ENCODE measurements around the gene ATP5F1D.
"Not testable (repeated sequence)": the region's sequence is repeated elsewhere in the genome, so short reads cannot be mapped to it uniquely, and the experiment has no call there.

The ATP5F1D gene

DNA sequence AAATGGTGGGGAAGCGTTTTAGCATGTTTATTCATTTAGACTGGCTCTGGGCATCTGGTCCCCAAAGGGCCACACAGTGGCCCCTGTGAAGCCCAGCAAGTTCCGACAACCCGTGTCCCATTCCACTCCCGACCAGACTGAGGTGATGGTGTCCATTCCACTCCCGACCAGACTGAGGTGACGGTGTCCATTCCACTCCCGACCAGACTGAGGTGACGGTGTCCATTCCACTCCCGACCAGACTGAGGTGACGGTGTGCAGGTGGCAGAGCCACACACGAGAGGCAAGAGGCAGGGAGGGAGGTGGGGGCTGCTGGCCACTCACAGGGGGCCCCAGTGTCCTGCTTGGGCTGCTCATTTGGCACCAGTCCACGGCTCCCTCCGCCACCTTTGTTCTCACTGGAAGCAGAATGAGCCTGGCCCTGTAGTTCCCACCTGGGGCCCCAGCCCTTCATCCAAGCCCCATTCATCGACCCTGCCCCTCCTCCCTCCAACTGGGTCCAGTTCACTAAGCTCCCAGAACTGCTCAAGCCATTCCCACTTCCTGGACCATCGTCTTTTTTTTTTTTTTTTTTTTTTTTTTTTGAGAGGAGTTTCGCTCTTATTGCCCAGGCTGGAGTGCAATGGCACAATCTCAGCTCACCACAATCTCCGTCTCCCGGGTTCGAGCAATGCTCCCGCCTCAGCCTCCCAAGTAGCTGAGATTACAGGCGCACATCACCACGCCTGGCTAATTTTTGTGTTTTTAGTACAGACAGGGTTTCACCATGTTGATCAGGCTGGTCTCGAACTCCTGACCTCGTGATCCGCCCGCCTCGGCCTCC lies 4.9 kb downstream of the ATP5F1D start:
- not testable (repeated sequence) for DNase-seq (ENCODE audit: low read depth in 2 of 2, low spot score in 1 of 2)

DNA sequence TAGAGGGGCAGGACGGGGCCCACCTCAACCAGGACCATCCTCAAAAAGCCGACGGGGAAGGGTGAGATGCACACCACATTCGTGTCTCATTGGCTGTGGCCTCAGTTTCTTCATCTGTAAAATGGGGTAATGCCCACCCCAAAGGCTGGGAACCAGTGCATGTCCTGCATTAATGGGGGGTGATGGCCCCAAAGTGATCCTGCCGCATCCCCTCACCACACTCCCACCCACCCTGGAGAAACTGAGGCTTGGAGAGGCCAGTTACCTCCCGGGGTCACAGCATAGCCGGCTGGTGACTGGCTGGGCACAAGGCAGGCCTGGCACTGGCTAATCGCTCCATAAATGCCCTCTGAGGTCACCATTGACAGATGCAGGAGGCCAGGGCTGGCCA lies 6.2 kb downstream of the ATP5F1D start:
- DNase-seq (ENCODE audit: low read depth in 2 of 2, low spot score in 1 of 2) = no peak

DNA sequence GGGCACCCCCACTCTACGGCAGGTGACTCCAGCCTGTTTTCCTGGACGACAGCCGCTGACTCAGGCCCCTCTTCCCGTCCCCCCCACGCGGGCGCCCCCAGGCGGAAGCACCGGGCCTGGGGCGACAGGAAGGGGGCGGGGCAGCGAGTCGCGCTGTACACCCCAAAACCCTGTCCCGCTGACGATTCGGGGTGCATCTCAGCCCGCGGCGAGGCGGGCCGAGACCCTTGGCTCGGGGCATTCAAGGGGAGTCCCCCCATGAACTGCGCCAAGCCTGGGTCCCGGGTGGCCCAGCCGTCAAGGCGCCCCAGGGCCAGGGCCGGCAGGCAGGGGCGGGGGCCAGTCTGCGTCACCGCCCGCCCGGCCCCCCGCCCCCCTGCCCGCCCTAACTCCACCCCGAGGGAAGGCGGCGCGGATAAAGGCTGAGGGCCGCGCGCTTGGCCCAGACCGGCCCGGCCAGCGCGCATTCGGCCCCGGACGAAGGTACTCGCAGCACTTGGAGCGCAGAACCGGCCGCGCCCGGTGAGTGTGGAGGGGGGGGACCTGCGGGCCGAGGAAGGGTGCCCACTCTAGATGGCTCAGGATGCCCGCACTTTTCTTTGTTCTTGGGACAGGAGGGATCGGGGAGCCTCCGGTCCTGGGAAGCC lies 6.7 kb downstream of the ATP5F1D start, which contains the start of gene MIDN:
Gene MIDN (plus strand): TSS at position 445 of the 647 bp plus-strand sequence. CDS start 1,714 bp downstream, outside the sequence.
- DNase-seq (ENCODE audit: low read depth in 2 of 2, low spot score in 1 of 2) = no peak

DNA sequence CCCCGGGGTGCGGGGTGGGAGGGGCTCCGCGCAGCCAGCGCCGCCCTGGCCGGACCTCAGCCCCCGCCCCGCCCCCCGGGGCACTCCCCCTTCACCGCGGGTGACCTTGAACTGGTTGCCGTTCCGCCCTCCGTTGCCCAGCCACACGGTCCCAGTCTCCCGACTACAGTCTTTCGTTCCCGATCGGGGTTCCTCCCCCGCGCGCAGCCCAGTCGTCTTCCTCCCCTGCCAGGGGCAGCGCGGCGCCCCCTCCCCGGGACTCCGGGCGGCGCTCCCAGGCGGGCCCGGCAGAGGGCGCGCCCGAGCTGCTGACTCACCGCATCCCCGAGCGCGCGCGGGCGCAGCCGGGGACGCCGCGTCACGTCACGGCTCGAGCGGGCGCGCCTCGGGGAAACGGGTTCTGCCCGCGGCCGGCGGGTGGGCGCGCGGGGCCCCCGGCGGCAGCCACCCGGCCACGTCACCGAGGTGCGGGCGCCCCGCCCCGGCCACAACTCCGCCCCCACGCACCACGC lies 7.3 kb downstream of the ATP5F1D start:
- peak; percentile 68 to 70 for DNase-seq (ENCODE audit: low read depth in 2 of 2, low spot score in 1 of 2)

DNA sequence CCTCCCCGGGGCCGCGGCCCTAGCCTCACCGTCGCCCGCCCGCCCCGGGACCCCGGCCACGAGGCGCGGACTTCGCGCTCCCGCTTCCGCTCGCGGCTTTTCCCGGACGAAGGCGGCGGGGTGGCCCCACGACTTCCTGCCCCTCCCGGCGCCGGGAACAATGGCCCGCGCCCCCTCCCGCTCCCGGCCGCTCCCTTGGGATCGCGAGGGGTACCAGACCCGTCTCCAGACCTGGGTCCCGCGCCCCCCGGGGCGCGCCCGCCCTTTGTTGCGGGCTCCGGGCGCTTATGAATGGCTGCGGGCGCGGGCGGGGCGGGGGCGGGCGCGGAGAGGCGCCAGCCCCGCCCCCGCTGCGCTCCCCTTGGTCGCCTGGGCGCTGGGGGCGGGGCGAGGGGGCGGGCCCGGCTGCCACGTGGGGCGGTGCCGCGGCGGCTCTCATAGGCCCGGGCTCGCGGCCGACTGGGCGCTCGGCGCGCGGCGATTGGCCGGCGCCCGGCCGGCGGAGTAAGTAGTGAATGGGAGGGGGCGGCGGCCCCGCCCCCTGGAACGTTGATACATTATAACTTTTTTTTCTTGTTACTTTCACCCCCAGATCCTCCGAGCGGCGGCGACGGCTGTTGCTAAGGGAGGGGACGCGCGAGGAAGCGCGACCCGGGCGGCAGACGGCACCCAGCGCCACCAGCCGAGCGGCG lies 7.9 kb downstream of the ATP5F1D start:
- DNase-seq (ENCODE audit: low read depth in 2 of 2, low spot score in 1 of 2) = peak; percentile 86

DNA sequence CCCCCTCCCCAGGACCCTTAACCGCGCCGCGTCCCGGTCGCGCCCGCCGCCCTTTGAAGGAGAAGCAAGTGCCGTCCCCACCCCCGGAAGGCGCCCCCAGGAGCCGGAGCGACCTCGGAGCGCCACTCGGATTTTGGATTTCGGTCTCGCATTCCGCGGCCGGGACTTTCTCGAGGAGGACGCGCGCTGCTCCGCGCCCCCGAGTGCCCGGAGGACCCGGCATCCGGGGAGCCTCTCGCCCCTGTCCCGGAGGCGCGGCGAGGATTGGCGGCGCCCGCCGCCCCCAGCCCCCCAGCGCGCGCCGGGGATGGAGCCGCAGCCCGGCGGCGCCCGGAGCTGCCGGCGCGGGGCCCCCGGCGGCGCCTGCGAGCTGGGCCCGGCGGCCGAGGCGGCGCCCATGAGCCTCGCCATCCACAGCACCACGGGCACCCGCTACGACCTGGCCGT lies 8.5 kb downstream of the ATP5F1D start:
- DNase-seq (ENCODE audit: low read depth in 2 of 2, low spot score in 1 of 2) = no peak

DNA sequence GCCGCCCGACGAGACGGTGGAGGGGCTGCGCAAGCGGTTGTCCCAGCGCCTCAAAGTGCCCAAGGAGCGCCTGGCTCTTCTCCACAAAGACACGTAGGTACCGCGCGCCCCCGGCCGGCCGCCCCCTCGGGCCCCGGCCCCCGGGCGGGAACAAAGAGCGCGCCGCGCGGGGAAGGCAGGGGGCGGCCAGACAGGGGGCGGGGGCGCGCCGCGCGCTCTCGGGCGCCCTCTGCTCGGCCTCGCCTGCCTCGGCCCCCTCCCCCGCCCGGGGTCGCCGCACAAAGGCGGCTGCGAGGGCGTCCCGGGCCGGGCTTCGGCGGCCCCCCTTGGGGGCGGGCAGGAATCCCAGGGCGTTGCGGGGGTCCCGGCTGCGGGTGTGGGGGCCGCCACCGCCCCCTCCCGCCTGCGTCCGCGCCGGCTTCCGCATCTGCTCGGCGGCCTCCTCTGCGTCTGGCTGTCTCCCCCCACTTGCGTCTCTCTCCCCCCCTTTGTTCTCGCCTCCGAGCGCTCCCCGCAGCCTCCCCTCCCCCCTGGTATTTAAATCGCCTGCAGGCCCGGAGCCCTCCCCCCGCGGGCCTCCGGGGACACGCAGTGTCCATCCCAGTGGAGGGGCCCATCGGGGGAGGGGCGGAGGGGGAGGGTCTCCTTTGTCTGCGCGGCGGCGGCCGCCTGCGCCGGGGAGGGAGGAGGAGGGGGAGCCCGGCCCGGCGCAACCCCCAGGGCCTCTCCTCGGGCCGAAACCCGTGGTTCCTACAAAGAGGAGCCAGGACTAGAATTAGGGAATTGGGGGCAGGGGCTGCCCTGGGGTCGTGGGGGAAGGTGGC lies 9.1 kb downstream of the ATP5F1D start:
- no peak for DNase-seq (ENCODE audit: low read depth in 2 of 2, low spot score in 1 of 2)

DNA sequence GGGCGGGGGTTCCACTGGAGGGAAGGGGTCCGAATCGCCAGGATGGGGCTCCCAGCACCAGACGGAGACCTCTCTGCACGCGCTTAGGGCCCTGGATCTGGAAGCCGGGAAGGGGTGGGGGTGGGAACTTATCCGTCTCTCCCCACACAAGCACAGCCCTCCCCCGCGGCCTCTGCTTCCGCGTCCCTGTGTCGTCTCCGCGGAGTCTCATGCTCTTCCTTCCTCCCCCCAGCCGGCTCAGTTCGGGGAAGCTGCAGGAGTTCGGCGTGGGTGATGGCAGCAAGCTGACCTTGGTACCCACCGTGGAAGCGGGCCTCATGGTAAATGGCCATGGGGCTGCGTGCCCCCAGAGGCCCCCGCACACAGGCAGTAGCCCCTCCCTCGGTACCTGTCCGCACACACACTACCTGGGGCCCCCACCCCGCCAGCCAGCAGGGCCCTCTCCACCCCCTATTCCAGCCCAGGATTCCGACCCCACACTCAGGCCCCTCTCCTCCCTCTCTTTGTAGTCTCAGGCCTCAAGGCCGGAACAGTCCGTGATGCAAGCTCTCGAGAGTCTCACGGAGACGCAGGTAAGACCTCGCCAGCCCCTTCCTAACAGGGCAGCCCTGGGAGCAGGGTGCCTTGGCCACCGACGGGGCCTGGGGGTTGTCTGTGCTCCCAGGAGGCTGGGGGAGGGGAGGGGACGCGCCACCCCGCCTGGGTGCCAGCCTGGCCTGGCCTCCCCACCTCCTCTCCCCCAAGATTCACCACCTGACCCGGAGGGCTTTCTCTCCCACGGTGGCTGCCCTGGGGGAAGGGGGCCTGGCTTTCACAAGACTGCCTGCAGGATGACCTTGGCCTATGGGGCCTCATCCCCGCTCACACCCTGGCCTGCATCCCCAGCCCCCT lies 10.0 kb downstream of the ATP5F1D start:
- no peak for DNase-seq (ENCODE audit: low read depth in 2 of 2, low spot score in 1 of 2)

DNA sequence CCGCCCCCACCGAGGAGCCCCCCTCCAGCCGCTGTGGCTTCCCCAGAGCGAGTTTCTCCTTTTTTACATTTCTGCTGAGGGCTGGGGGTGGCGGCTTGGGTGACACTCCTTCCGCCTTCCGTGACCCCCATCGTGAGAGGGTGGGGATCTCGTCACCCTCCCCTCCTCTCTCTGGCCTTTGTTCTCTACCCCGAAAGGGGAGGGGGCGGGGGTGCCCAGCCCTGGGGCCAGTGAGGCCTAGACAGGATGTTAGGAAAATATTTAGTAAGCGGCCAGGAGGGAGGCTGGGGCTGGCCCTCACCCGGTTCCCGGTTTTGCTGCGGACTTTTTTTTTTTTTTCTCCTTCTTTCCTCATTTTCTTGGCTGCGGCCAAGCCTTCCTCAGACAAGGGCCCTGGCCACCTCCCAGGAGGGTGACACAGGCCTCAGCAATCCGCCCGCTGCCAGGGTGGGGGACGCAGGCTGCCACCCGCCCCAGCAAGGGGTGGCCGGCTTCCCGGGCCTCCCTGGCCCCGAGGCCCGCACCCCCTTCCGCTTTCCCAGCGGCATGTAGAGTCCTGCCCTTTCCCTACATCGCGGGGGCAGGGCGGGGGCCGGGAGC lies 10.8 kb downstream of the ATP5F1D start:
- no peak for DNase-seq (ENCODE audit: low read depth in 2 of 2, low spot score in 1 of 2)

DNA sequence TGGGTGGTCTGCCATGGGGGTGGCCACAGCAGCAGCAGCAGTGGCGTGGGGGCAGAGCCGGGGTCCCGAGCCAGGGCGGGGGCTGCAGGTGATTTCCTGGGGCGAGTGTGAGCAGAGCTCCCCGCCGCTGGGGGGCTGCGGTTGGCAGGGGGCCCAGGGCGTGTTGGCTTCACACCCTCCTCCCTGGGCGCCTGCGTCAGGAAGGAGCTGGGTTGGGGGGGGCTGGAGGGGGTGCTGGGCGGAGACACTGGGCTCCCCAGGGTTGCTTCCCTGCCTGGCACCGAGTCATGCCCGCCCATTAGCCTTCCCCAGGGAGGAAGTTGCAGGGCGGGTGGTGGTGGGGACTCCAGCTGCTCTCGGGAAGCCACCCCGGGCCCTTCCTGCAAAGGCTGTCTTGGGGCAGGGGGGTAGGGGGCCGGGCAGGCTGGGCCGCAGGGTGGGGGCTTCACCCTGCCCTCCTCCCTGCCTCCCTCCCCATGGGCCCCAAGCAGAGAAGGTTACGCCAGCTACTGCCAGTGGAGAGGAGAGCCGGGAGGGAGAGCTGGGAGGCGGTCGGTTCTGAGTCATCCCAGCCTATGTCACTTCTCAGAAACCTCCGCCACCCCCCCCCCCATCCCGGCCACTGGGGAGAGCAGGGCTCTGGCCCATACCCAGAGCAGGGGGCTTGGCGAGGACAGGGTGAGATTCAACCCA lies 11.4 kb downstream of the ATP5F1D start:
- DNase-seq (ENCODE audit: low read depth in 2 of 2, low spot score in 1 of 2) = no peak

DNA sequence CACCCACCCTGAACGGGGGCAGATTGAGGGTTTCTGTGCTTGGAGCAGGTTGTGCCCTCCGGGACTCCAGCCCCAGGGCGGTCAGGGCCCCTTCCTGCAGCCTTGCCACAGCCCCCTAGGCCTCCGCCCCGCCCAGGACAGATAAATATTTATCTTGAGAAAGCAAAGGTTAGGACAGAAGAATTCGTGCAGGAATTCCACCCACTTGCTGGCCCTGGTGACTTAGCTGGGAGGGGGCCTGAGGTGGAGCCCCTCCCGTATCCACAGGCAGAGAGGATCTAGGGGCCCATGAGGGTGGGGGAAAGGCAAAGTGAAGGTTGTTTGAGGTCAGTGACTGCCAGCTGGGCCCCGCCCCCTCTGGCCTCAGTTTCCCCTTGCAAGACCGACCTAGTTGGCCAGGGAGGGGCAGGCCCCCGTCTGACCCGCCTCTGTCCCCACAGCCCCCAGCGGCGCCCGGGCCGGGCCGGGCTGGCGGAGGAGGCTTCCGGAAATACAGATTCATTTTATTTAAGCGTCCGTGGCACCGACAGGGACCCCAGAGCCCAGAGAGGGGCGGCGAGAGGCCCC lies 12.0 kb downstream of the ATP5F1D start:
- no peak for DNase-seq (ENCODE audit: low read depth in 2 of 2, low spot score in 1 of 2)

DNA sequence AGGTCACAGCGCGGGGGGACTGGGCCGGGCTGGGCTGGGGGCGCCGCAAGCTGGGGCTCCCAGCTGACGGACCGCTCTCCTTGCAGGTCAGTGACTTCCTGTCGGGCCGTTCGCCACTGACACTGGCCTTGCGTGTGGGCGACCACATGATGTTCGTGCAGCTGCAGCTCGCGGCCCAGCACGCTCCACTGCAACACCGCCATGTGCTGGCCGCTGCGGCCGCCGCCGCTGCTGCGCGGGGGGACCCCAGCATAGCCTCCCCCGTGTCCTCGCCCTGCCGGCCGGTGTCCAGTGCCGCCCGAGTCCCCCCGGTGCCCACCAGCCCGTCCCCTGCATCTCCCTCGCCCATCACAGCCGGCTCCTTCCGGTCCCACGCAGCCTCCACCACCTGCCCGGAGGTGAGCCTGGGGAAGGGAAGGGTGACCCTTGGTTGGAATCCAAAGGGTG lies 12.6 kb downstream of the ATP5F1D start:
- DNase-seq (ENCODE audit: low read depth in 2 of 2, low spot score in 1 of 2) = no peak

DNA sequence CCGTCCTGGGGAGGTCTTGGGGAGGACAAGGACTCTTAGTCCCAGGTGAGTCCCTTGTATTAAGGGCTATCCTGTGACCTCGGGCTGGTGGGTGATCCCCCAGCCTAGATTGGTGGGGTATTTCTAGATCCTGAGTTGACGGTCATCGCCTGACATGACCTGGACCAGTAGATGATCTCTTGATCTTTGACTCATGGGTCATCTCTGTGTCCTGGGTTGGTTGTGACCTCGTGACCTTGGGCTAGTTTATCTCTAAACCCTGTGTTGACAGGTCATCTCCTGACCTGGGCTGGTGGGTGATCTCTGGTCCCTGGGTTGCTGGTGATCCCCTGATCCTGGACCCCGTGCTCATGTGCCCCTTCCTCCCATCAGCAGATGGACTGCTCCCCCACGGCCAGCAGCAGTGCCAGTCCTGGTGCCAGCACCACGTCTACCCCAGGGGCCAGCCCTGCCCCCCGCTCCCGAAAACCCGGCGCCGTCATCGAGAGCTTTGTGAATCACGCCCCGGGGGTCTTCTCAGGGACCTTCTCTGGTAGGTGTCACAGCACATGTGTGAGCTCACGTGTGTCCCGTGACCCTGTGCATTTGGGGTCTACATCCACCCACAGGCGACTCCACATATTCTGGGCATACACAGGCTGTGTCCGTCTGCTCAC lies 13.1 kb downstream of the ATP5F1D start:
- no peak for DNase-seq (ENCODE audit: low read depth in 2 of 2, low spot score in 1 of 2)

DNA sequence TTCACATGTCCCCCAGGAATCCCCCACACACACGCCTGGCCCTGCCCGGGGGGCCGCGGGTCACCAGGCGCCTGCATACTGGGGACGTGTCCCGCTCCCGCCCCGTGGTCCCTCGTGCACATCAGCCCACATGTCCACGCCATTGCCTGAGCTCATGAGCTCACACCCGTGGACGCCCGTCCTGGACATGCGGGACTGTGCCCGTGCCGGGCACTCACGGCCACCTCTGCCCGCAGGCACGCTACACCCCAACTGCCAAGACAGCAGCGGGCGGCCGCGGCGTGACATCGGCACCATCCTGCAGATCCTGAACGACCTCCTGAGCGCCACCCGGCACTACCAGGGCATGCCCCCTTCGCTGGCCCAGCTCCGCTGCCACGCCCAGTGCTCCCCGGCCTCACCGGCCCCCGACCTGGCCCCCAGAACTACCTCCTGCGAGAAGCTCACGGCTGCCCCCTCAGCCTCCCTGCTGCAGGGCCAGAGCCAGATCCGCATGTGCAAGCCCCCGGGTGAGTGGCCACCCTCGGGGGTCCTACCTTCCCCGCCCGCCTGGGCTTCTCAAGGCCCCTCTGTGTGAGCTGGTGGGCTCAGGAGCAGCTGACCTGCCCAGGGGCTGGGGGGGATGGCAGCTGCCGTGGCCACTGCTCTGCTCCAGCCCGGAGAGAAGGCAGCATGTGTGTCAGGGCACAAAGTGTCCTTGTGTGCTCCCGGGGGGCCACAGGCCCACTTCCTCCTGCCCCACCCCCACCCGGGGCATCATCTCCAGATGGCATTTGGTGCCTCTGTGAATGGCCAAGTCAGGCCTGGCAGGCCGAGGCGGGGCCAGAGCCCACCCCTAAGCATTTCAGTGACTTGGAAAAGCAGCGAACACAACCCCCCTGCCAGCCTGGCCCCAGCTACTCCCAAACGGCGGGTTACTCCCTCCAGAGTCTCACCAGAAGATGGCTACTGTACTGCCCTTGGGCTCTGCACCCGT lies 13.9 kb downstream of the ATP5F1D start:
- no peak for DNase-seq (ENCODE audit: low read depth in 2 of 2, low spot score in 1 of 2)

DNA sequence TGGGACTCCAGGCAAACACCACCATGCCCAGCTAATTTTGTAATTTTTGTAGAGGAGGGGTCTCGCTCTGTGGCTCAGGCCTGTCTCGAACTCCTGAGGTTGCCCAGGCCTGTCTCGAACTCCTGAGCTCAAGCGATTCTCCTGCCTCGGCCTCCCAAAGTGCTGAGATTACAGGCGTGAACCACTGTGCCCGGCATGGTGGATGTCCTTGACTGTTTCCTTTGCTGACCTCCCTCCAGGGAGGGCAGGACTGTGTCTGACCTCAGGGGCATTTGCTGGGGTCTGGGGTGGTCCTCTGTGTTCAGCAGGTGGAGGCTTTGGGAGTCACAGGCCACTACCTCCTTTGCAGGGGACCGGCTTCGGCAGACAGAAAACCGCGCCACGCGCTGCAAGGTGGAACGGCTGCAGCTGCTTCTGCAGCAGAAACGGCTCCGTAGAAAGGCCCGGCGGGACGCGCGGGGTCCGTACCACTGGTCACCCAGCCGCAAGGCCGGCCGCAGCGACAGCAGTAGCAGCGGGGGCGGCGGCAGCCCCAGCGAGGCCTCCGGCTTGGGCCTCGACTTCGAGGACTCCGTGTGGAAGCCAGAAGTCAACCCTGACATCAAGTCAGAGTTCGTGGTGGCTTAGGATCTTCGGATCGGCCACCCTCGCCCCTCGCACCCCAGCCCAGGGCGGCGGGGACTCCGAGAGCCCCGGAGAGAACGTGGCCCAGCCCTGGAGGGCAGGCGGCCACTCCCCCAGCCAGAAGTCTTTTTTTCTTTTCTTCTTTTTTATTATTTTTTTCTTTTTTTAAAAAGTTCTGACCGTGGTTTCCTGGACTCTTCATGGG lies 15.3 kb downstream of the ATP5F1D start:
- no peak for DNase-seq (ENCODE audit: low read depth in 2 of 2, low spot score in 1 of 2)

Data from stimulated activated CD8-positive, alpha-beta memory T cell treated with anti-CD3 and anti-CD28 coated beads, Interleukin-4, amount 100 ng/mL, for 1 hour (primary cell).